HG03025 (cell line): Measurements from ENCODE around the gene RPAP2.

ENCODE experiments used
- ATAC-seq: cut with Tn5 transposase; IDR thresholded peaks from one replicate; pipeline ENCODE4 v1.9.1; 2021; ENCODE audit warnings: mild to moderate bottlenecking, moderate library complexity; ENCODE audit not compliant: unreplicated experiment, low FRiP score

Gene RPAP2

DNA sequence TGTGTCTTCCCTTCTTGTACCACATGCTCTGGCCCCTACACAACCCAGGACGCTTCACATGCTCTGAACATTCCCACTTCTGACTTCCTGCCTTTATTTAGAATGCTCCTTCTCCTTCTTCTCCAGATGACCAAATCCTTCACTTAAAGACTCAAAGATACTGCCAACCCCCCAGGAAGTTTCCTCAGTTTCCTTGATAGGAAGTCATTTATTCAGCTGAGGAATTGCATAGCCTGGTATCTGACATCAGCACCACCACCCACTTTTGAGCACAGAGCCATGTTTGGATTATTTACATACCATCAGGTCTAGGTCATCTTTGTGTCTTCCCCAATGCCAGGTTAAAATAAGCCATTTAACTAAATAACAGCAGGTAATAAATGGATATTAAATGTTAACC, 145.5 kb downstream of the RPAP2 start:
- ATAC-seq: no peak

DNA sequence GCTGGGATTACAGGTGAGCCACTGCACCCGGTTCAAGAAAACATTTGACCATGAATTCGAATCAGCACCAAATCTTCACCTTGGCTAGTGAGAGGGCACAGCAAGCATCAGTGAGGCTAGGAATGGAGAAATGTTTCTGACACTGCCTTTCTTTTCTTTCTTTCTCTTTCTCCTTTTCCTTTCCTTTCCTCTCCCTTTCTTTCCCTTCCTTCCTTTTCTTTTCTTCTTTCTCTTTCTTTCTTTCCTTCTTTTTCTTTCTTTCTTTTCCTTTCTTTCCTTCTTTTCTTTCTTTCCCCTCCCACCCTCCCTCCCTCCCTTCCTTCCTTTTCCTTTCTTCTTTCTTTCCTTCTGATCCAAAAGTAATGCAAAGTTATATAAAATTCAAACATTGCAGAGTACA, 147.0 kb downstream of the RPAP2 start:
- no peak for ATAC-seq

DNA sequence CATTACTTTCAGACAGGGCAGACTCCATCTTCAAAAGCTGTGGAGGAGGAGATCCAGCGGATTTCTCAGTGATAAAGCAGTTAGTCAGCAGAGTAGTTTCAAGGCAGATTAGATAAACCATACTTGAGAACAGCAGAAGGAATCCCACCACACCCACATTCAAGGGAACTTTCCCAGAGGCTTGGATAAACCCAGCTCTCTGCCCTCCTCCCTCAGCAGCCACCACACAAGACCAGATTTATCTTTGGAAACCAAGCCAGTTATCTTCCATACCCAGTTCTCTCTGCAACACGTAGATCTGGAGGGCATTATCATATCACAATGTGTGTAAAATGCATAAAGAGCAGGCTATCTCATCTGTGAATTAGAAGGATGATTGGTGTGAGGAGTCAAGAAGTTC, 147.7 kb downstream of the RPAP2 start:
- no peak for ATAC-seq

DNA sequence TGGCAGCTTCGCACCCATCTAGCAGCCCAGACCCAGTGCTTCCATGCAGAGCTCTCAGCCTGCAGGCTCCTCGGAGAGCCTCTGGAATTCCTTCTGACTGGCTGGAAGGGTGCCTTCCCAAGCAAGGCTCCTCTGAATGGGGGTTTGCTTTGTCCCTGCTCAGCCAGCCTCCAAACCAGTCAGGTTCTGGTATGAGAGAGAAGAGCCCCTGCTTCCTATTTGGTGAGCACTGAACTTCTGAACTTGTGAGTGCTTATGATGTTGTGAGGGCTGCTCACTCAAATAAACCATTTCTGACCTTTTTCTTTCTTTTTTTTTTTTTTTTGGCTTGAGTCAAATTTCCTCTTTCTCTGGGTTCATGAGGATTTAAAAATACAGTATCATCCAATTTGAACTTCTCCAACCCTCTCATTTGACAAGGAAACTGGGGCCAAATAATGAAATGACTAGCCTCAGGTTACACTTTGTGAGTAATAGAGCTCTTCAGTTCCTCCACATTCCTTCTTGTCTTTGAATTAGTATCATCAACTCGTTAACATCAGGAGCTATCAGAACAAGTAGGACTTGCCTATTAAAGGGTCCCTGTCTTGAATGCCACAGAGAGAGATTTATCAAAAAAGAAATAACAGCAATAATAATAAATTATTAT, 148.3 kb downstream of the RPAP2 start:
- ATAC-seq: no peak

DNA sequence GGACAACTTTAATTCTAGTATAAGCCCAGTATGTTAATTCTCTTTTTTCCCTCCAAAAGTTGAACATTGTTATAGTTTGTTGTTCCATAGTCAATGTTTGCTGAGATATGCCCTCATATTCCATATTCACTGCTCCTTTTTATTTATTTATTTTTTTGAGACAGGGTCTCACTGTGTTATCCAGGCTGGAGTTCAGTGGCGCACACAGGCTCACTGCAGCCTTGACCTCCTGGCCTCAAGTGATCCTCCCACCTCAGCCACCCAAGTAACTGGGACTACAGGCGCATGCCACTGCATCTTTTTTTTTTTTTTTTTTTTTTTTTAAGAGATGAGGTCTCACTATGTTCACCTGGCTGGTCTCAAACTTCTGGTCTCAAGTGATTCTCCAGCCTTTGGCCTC, 149.1 kb downstream of the RPAP2 start:
- no peak for ATAC-seq
